HG02759 (cell line): Measurements from ENCODE around the gene KDM6B.
"Not testable (repeated sequence)": the region's sequence is repeated elsewhere in the genome, so short reads cannot be mapped to it uniquely, and the experiment has no call there.

Source experiments
- ATAC-seq: cut with Tn5 transposase; IDR thresholded peaks from one replicate; pipeline ENCODE4 v1.9.1; 2021; ENCODE audit warnings: mild to moderate bottlenecking, moderate library complexity; ENCODE audit not compliant: unreplicated experiment

KDM6B gene

GRCh38 chr17:7833795-7834541 lies at the start of gene KDM6B:
TSS of gene KDM6B (plus strand) at chr17:7834217. CDS start at chr17:7845555, 11,338 bp downstream.
- peak; percentile 48 for ATAC-seq

- no peak for ATAC-seq
Observed at GRCh38 chr17:7786866-7787265, 47.2 kb upstream of the KDM6B start.

- ATAC-seq = no peak
Observed at GRCh38 chr17:7789131-7789530, 44.9 kb upstream of the KDM6B start.

GRCh38 chr17:7790150-7790549 lies 43.9 kb upstream of the KDM6B start:
- ATAC-seq = no peak

- ATAC-seq = no peak
Observed at GRCh38 chr17:7792611-7793010, 41.4 kb upstream of the KDM6B start.

- ATAC-seq = no peak
Observed at GRCh38 chr17:7794075-7794663, 39.8 kb upstream of the KDM6B start.

- ATAC-seq = no peak
Observed at GRCh38 chr17:7797976-7798375, 36.0 kb upstream of the KDM6B start.

GRCh38 chr17:7798839-7799238 lies 35.2 kb upstream of the KDM6B start:
- no peak for ATAC-seq

GRCh38 chr17:7803981-7804380 lies 30.0 kb upstream of the KDM6B start:
- ATAC-seq = no peak

GRCh38 chr17:7806587-7806986 lies 27.4 kb upstream of the KDM6B start:
- ATAC-seq = no peak

- ATAC-seq = no peak
Observed at GRCh38 chr17:7807206-7807605, 26.8 kb upstream of the KDM6B start.

- no peak for ATAC-seq
Observed at GRCh38 chr17:7809086-7809790, 24.8 kb upstream of the KDM6B start.

- ATAC-seq = not testable (repeated sequence)
Observed at GRCh38 chr17:7809791-7810343, 24.1 kb upstream of the KDM6B start.

GRCh38 chr17:7811251-7811650 lies 22.8 kb upstream of the KDM6B start:
- ATAC-seq = no peak

GRCh38 chr17:7814969-7815368 lies 19.0 kb upstream of the KDM6B start:
- ATAC-seq = no peak

GRCh38 chr17:7816926-7817642 lies 16.9 kb upstream of the KDM6B start:
- no peak for ATAC-seq

- ATAC-seq = no peak
Observed at GRCh38 chr17:7817643-7817964, 16.4 kb upstream of the KDM6B start.

- ATAC-seq = no peak
Observed at GRCh38 chr17:7818026-7818425, 16.0 kb upstream of the KDM6B start.

- ATAC-seq = no peak
Observed at GRCh38 chr17:7818746-7819645, 15.0 kb upstream of the KDM6B start.

- no peak for ATAC-seq
Observed at GRCh38 chr17:7820231-7820630, 13.8 kb upstream of the KDM6B start.
